H1 (cell line): ENCODE measurements around the gene CACNA1C. TPM values are rescaled to one million over a fixed set of nuclear protein-coding genes. Genes with fewer than 3 reads are reported as not detected.

ENCODE experiments used
- CTCF ChIA-PET: fragments of 300-600 bp; sonication (Branson Sonifier 250); formaldehyde crosslinking; loops from one replicate; lab custom pipeline; 2021; ENCODE audit not compliant: partially characterized antibody; lab: Charles Lee
- POLR2A ChIA-PET: fragments of 300-600 bp; sonication (Branson Sonifier 250); formaldehyde crosslinking; loops from one replicate; lab custom pipeline; 2021; ENCODE audit warnings: inconsistent platforms; ENCODE audit not compliant: partially characterized antibody; lab: Charles Lee
- DNase-seq, 2 experiments: peaks; one replicate each; pipeline versions ENCODE4 v3.0.0 to v3.0.0-alpha.2; 2010 to 2022; ENCODE audit warnings: low spot score in 2 of 2, low read depth in 1 of 2, mixed read lengths in 1 of 2
- FAIRE-seq: peaks from 2 replicates; lab custom pipeline; 2011; peaks lifted over from hg19 to GRCh38; lab: Jason Lieb, UNC
- H2AFZ ChIP-seq: 2 replicates; pipeline ENCODE4 v1.8.1; 2012; ENCODE audit warnings: low read length, inconsistent platforms
- H2AK5ac ChIP-seq: 2 replicates; pipeline ENCODE4 v1.6.1; 2013; ENCODE audit warnings: low read depth, low read length
- H2BK120ac ChIP-seq: replicated peaks from 2 replicates; pipeline ENCODE3; 2013; ENCODE audit warnings: low read depth, low read length, inconsistent platforms
- H2BK12ac ChIP-seq: 2 replicates; pipeline ENCODE4 v1.6.1; 2013; ENCODE audit warnings: low read depth, low read length
- H2BK15ac ChIP-seq: 2 replicates; pipeline ENCODE4 v1.6.1; 2013; ENCODE audit warnings: low read length
- H2BK20ac ChIP-seq: 2 replicates; pipeline ENCODE4 v1.6.1; 2013; ENCODE audit warnings: low read length
- H2BK5ac ChIP-seq: 2 replicates; pipeline ENCODE4 v1.6.1; 2013; ENCODE audit warnings: low read depth, low read length
- H3K14ac ChIP-seq: 2 replicates; pipeline ENCODE4 v1.6.1; 2013; ENCODE audit warnings: inconsistent platforms; ENCODE audit not compliant: insufficient read length
- H3K18ac ChIP-seq: 2 replicates; pipeline ENCODE4 v1.6.1; 2013; ENCODE audit warnings: low read length; ENCODE audit errors: extremely low read depth
- H3K23ac ChIP-seq: 2 replicates; pipeline ENCODE4 v1.6.1; 2013; ENCODE audit warnings: inconsistent platforms; ENCODE audit not compliant: insufficient read length
- H3K23me2 ChIP-seq: 2 replicates; pipeline ENCODE4 v1.6.1; 2013; ENCODE audit warnings: low read depth, low read length
- H3K27ac ChIP-seq: 2 replicates; pipeline ENCODE4 v1.6.1; 2011; ENCODE audit warnings: low read depth, low read length, inconsistent platforms
- H3K27me3 ChIP-seq, 4 experiments: replicated peaks in 1 of 4; 1 replicate in 1 of 4; 2 replicates in 3 of 4; pipeline versions ENCODE4 v1.6.1 to v1.8.1; 2011 to 2013; ENCODE audit warnings: low read length in 3 of 4, mild to moderate bottlenecking in 3 of 4, inconsistent platforms in 2 of 4, mixed read lengths in 2 of 4, moderate library complexity in 1 of 4; ENCODE audit not compliant: control insufficient read depth in 3 of 4, insufficient read depth in 3 of 4; ENCODE audit errors: extremely low read depth in 1 of 4
- H3K36me3 ChIP-seq, 4 experiments: 2 replicates each; pipeline versions ENCODE4 v1.6.1 to v1.8.1; 2011 to 2013; ENCODE audit warnings: mild to moderate bottlenecking in 4 of 4, low read length in 3 of 4, moderate library complexity in 2 of 4, control low read depth in 1 of 4, inconsistent platforms in 1 of 4; ENCODE audit not compliant: insufficient read depth in 4 of 4, control insufficient read depth in 2 of 4
- H3K4ac ChIP-seq: replicated peaks from 2 replicates; pipeline ENCODE3; 2013; ENCODE audit warnings: low read length, low read depth, mixed read lengths, inconsistent platforms; ENCODE audit not compliant: insufficient read length
- H3K4me1 ChIP-seq, 4 experiments: replicated peaks in 1 of 4; 1 replicate in 1 of 4; 2 replicates in 3 of 4; pipeline versions ENCODE4 v1.6.1 to v1.8.1; 2011 to 2013; ENCODE audit warnings: low read length in 3 of 4, inconsistent platforms in 2 of 4, mixed read lengths in 1 of 4; ENCODE audit not compliant: insufficient read depth in 4 of 4, control insufficient read depth in 3 of 4
- H3K4me2 ChIP-seq, 2 experiments: 2 replicates each; pipeline versions ENCODE4 v1.6.1 to v1.8.1; 2011 to 2013; ENCODE audit warnings: low read depth in 2 of 2, low read length in 2 of 2, control low read depth in 1 of 2, inconsistent platforms in 1 of 2, mild to moderate bottlenecking in 1 of 2; ENCODE audit not compliant: insufficient read depth in 1 of 2
- H3K4me3 ChIP-seq, 4 experiments: fragments of 200-600, 300-600 bp in 1 of 4; sonication (generic), shearing (Covaris generic), sonication (Bioruptor Twin) in 1 of 4; 2 replicates each; pipeline versions ENCODE4 v1.5.1 to v1.8.1; 2011 to 2016; ENCODE audit warnings: low read length in 4 of 4, low read depth in 3 of 4, control low read depth in 2 of 4, inconsistent platforms in 2 of 4, mild to moderate bottlenecking in 2 of 4, mixed read lengths in 1 of 4, moderate library complexity in 1 of 4; ENCODE audit not compliant: insufficient read depth in 2 of 4; ENCODE audit errors: extremely low read depth in 1 of 4
- H3K56ac ChIP-seq: replicated peaks from 2 replicates; pipeline ENCODE3; 2013; ENCODE audit warnings: low read depth, mild to moderate bottlenecking, mixed read lengths, low read length, inconsistent platforms; ENCODE audit not compliant: insufficient read length
- H3K79me1 ChIP-seq: 2 replicates; pipeline ENCODE4 v1.6.1; 2013; ENCODE audit warnings: low read depth, low read length, control low read depth
- H3K79me2 ChIP-seq, 2 experiments: 2 replicates each; pipeline versions ENCODE4 v1.6.1 to v1.8.1; 2012 to 2013; ENCODE audit warnings: low read length in 2 of 2, mild to moderate bottlenecking in 2 of 2, inconsistent platforms in 1 of 2; ENCODE audit not compliant: insufficient read depth in 2 of 2, control insufficient read depth in 1 of 2
- H3K9ac ChIP-seq, 4 experiments: replicated peaks in 1 of 4; 1 replicate in 1 of 4; 2 replicates in 3 of 4; pipeline versions ENCODE4 v1.6.1 to v1.8.1; 2011 to 2013; ENCODE audit warnings: low read depth in 3 of 4, low read length in 3 of 4, control low read depth in 2 of 4, mild to moderate bottlenecking in 2 of 4, moderate library complexity in 2 of 4, inconsistent platforms in 1 of 4; ENCODE audit errors: extremely low read depth in 1 of 4
- H3K9me3 ChIP-seq, 2 experiments: 2 replicates each; pipeline versions ENCODE4 v1.6.1 to v1.8.1; 2012 to 2013; ENCODE audit warnings: mild to moderate bottlenecking in 2 of 2, moderate library complexity in 2 of 2, control low read depth in 1 of 2, inconsistent platforms in 1 of 2, low read depth in 1 of 2, low read length in 1 of 2, mixed read lengths in 1 of 2; ENCODE audit not compliant: insufficient read depth in 2 of 2
- H4K20me1 ChIP-seq, 2 experiments: replicated peaks in 1 of 2; 2 replicates each; pipeline versions ENCODE3 to v1.8.1; 2011 to 2013; ENCODE audit warnings: inconsistent platforms in 2 of 2, low read length in 2 of 2, mild to moderate bottlenecking in 1 of 2; ENCODE audit not compliant: insufficient read depth in 2 of 2, control insufficient read depth in 1 of 2
- H4K5ac ChIP-seq: 2 replicates; pipeline ENCODE4 v1.6.1; 2013; ENCODE audit warnings: low read length, low read depth, mixed read lengths, inconsistent platforms; ENCODE audit not compliant: insufficient read length
- H4K8ac ChIP-seq: 2 replicates; pipeline ENCODE4 v1.8.0; 2013; ENCODE audit warnings: mild to moderate bottlenecking, moderate library complexity, low read length, inconsistent platforms; ENCODE audit not compliant: insufficient read depth; ENCODE audit errors: extremely low read depth
- H4K91ac ChIP-seq: replicated peaks from 2 replicates; pipeline ENCODE3; 2013; ENCODE audit warnings: low read length, mixed read lengths, inconsistent platforms; ENCODE audit not compliant: insufficient read length
- FOSL1 ChIP-seq: IDR thresholded peaks from 2 replicates; pipeline ENCODE4 v1.6.1; 2011; ENCODE audit warnings: mild to moderate bottlenecking, low read depth, low read length, moderate library complexity; ENCODE audit not compliant: insufficient read depth
- MAFK ChIP-seq: IDR thresholded peaks from 2 replicates; pipeline ENCODE4 v1.6.1; 2012; ENCODE audit warnings: low read depth, mild to moderate bottlenecking, improper control_type of control experiment, low read length
- POU5F1 ChIP-seq: IDR thresholded peaks from 2 replicates; pipeline ENCODE4 v1.6.1; 2011; ENCODE audit warnings: low read depth, mild to moderate bottlenecking, low read length, moderate library complexity
- TAF1 ChIP-seq: IDR thresholded peaks from 2 replicates; pipeline ENCODE4 v1.6.1; 2011; ENCODE audit warnings: mild to moderate bottlenecking, low read depth, low read length
- WGBS, 2 experiments: shearing (Covaris generic) in 1 of 2; methylation state at CpG; one replicate each; pipeline versions ENCODE4 v1.1.6 to v1.1.7; 2013 to 2015; ENCODE audit warnings: low lambda C conversion rate in 2 of 2, mixed read lengths in 2 of 2, inconsistent platforms in 1 of 2, low coverage in 1 of 2, missing lambda C conversion rate in 1 of 2; ENCODE audit not compliant: insufficient replicate concordance in 2 of 2, insufficient coverage in 1 of 2, insufficient read length in 1 of 2; ENCODE audit errors: extremely low coverage in 1 of 2, missing lambda C conversion rate in 1 of 2; 5-methylcytosine and 5-hydroxymethylcytosine counted together
- polyA plus RNA-seq, 7 experiments: library from polyadenylated mRNA; depleted of rRNA in 3 of 7; stranded (reverse) in 5 of 7; unstranded in 2 of 7; fragments of >200 nt in 5 of 7; fragments of 200-250 nt in 2 of 7; gene quantifications; 1 replicate in 5 of 7; 2 replicates in 1 of 7; 4 replicates in 1 of 7; pipeline versions ENCODE4 v1.2.1 to v1.2.3, GENCODE V29; 2011 to 2013; ENCODE audit warnings: missing spikeins in 2 of 7, mixed read lengths in 2 of 7
- total RNA-seq: library from RNA; stranded (reverse); fragmentation: NEBNext Ultra II Directional; extraction: Animal tissue kit (Norgen Biotek cat#: 25700); gene quantifications from 2 replicates; pipeline ENCODE4 v1.2.1, GENCODE V29; 2021

The CACNA1C gene
- total and polyA plus RNA-seq, 2 of the 8 experiments (the other 6 are each of a cell fraction or from before 2014, with no cell fraction given): 1.3 TPM

- Histone ChIP-seq H3K9me3 (no peaks in the 10 kb centered on the region), H3K27me3 (no peaks in the 10 kb centered on the region), H3K27ac (no peak overlapping the region), H3K4me3 (no peak overlapping the region), H4K5ac (no peak overlapping the region), H2BK120ac (no peak overlapping the region), H3K79me1 (no peaks in the 10 kb centered on the region), H3K79me2 (no peaks in the 10 kb centered on the region), H2BK20ac (no peak overlapping the region), H2AFZ (no peak overlapping the region), H3K23me2 (no peaks in the 10 kb centered on the region), H2BK12ac (no peak overlapping the region), H3K36me3 (no peaks in the 10 kb centered on the region), H4K8ac (no peak overlapping the region), H4K91ac (no peak overlapping the region), H3K4ac (no peak overlapping the region), H4K20me1 (no peaks in the 10 kb centered on the region), H2AK5ac (no peak overlapping the region), H3K56ac (no peak overlapping the region), H3K14ac (no peak overlapping the region), H3K9ac (no peak overlapping the region), H3K23ac (no peak overlapping the region), H2BK15ac (no peak overlapping the region), H3K18ac (no peak overlapping the region), H3K4me1 (peaks cover 5 to 10% (median 7%) of the 10 kb centered on the region in 4 experiments), H3K4me2 (no peak overlapping the region), H2BK5ac (no peak overlapping the region)
- DNase-seq (no peak), FAIRE-seq (no peak)
- WGBS, 2 experiments: 86% methylated on average over 8 of the region's 8 CpGs; no CpG with 5 or more reads in 1 of the 2 experiments
- ChIA-PET POLR2A (no interaction called here), CTCF (interaction anchor here (0.6 to 1.9 kb wide), 3 partner anchors 10 to 15 kb away, joined by 3 to 4 read pairs (median 4); no protein-coding TSS in a partner anchor)
- TF ChIP-seq MAFK (no peak), TAF1 (no peak), FOSL1 (no peak), POU5F1 (no peak)
Observed at GRCh38 chr12:2637371-2637770, 584.6 kb downstream of the CACNA1C start.
